ENCODE results near the gene NELFB. TPM values are rescaled to one million over a fixed set of nuclear protein-coding genes. Genes with fewer than 3 reads are reported as not detected.

The NELFB gene
- total and polyA plus RNA-seq, 4 donors = 29.6 to 83.7 (median 55.4) TPM

- WGBS (ENCODE audit: insufficient coverage) = 76% methylated on average over 36 of the region's 36 CpGs
- H3K4me1 ChIP-seq (ENCODE audit: control insufficient read depth, insufficient read depth, low read length) = peaks cover 19% of the 10 kb centered on the region
- no peaks in the 10 kb centered on the region for H3K9me3 ChIP-seq (ENCODE audit: control insufficient read depth, insufficient read depth, low read length)
- H3K27me3 ChIP-seq (ENCODE audit: control insufficient read depth, insufficient read depth, low read length) = no peaks in the 10 kb centered on the region
- H3K27ac ChIP-seq (ENCODE audit: low read depth, low read length) = no peak overlapping the region
- peaks cover 84% of the 10 kb centered on the region for H3K36me3 ChIP-seq (ENCODE audit: control insufficient read depth, insufficient read depth, low read length)
- H3K4me3 ChIP-seq (ENCODE audit: low read depth, low read length) = no peak overlapping the region
- no peak for DNase-seq (ENCODE audit: low read depth in 4 of 6, low spot score in 6 of 6)
These were observed 37.6 kb upstream of the NELFB start for GRCh38 chr9:137217276-137218211.

- Histone ChIP-seq H3K4me3 (ENCODE audit: low read depth, low read length) (no peak overlapping the region), H3K4me1 (ENCODE audit: control insufficient read depth, insufficient read depth, low read length) (peaks cover 26% of the 10 kb centered on the region), H3K27ac (ENCODE audit: low read depth, low read length) (no peak overlapping the region), H3K27me3 (ENCODE audit: control insufficient read depth, insufficient read depth, low read length) (no peaks in the 10 kb centered on the region), H3K9me3 (ENCODE audit: control insufficient read depth, insufficient read depth, low read length) (no peaks in the 10 kb centered on the region), H3K36me3 (ENCODE audit: control insufficient read depth, insufficient read depth, low read length) (peaks cover 77% of the 10 kb centered on the region)
- 96% methylated on average over 30 of the region's 30 CpGs for WGBS (ENCODE audit: insufficient coverage)
- no peak for DNase-seq (ENCODE audit: low read depth in 4 of 6, low spot score in 6 of 6)
These were observed 36.8 kb upstream of the NELFB start for GRCh38 chr9:137218212-137218753.

- Histone ChIP-seq H3K27me3 (ENCODE audit: control insufficient read depth, insufficient read depth, low read length) (no peaks in the 10 kb centered on the region), H3K4me1 (ENCODE audit: control insufficient read depth, insufficient read depth, low read length) (peaks cover 29% of the 10 kb centered on the region), H3K36me3 (ENCODE audit: control insufficient read depth, insufficient read depth, low read length) (peaks cover 72% of the 10 kb centered on the region), H3K4me3 (ENCODE audit: low read depth, low read length) (no peak overlapping the region), H3K9me3 (ENCODE audit: control insufficient read depth, insufficient read depth, low read length) (no peaks in the 10 kb centered on the region), H3K27ac (ENCODE audit: low read depth, low read length) (no peak overlapping the region)
- no peak for DNase-seq (ENCODE audit: low read depth in 4 of 6, low spot score in 6 of 6)
- 87% methylated on average over 12 of the region's 12 CpGs for WGBS (ENCODE audit: insufficient coverage)
These were observed 36.3 kb upstream of the NELFB start for GRCh38 chr9:137218754-137219271.

GRCh38 chr9:137219757-137220316 lies 35.3 kb upstream of the NELFB start:
- Histone ChIP-seq H3K9me3 (ENCODE audit: control insufficient read depth, insufficient read depth, low read length) (no peaks in the 10 kb centered on the region), H3K4me3 (ENCODE audit: low read depth, low read length) (no peak overlapping the region), H3K27me3 (ENCODE audit: control insufficient read depth, insufficient read depth, low read length) (no peaks in the 10 kb centered on the region), H3K4me1 (ENCODE audit: control insufficient read depth, insufficient read depth, low read length) (peaks cover 34% of the 10 kb centered on the region), H3K36me3 (ENCODE audit: control insufficient read depth, insufficient read depth, low read length) (peaks cover 61% of the 10 kb centered on the region), H3K27ac (ENCODE audit: low read depth, low read length) (no peak overlapping the region)
- DNase-seq (ENCODE audit: low read depth in 4 of 6, low spot score in 6 of 6) = no peak
- WGBS (ENCODE audit: insufficient coverage) = 94% methylated on average over 10 of the region's 10 CpGs

- peaks cover 36% of the 10 kb centered on the region for H3K4me1 ChIP-seq (ENCODE audit: control insufficient read depth, insufficient read depth, low read length)
- no peak overlapping the region for H3K27ac ChIP-seq (ENCODE audit: low read depth, low read length)
- H3K4me3 ChIP-seq (ENCODE audit: low read depth, low read length) = no peak overlapping the region
- no peaks in the 10 kb centered on the region for H3K9me3 ChIP-seq (ENCODE audit: control insufficient read depth, insufficient read depth, low read length)
- no peak for DNase-seq (ENCODE audit: low read depth in 4 of 6, low spot score in 6 of 6)
- no peaks in the 10 kb centered on the region for H3K27me3 ChIP-seq (ENCODE audit: control insufficient read depth, insufficient read depth, low read length)
- 88% methylated on average over 51 of the region's 52 CpGs for WGBS (ENCODE audit: insufficient coverage)
- H3K36me3 ChIP-seq (ENCODE audit: control insufficient read depth, insufficient read depth, low read length) = peaks cover 55% of the 10 kb centered on the region
These were observed 34.6 kb upstream of the NELFB start for GRCh38 chr9:137220317-137221094.

- H3K4me3 ChIP-seq (ENCODE audit: low read depth, low read length) = no peak overlapping the region
These were observed 34.0 kb upstream of the NELFB start for GRCh38 chr9:137221095-137221505.

GRCh38 chr9:137221506-137222111 lies 33.5 kb upstream of the NELFB start:
- H3K27me3 ChIP-seq (ENCODE audit: control insufficient read depth, insufficient read depth, low read length) = no peaks in the 10 kb centered on the region
- WGBS (ENCODE audit: insufficient coverage) = 3% methylated on average over 61 of the region's 61 CpGs
- no peak overlapping the region for H3K27ac ChIP-seq (ENCODE audit: low read depth, low read length)
- H3K4me3 ChIP-seq (ENCODE audit: low read depth, low read length) = peak overlapping the region; percentile 24
- DNase-seq (ENCODE audit: low read depth in 4 of 6, low spot score in 6 of 6) = peak in 2 of 6 donors; percentile 30 to 37
- H3K36me3 ChIP-seq (ENCODE audit: control insufficient read depth, insufficient read depth, low read length) = peaks cover 44% of the 10 kb centered on the region
- H3K4me1 ChIP-seq (ENCODE audit: control insufficient read depth, insufficient read depth, low read length) = peaks cover 36% of the 10 kb centered on the region
- H3K9me3 ChIP-seq (ENCODE audit: control insufficient read depth, insufficient read depth, low read length) = no peaks in the 10 kb centered on the region

More at GRCh38 chr9:137221095-137221505, 34.0 kb upstream of the NELFB start:
- no peak for DNase-seq (ENCODE audit: low read depth in 4 of 6, low spot score in 6 of 6)
- Histone ChIP-seq H3K9me3 (ENCODE audit: control insufficient read depth, insufficient read depth, low read length) (no peaks in the 10 kb centered on the region), H3K27ac (ENCODE audit: low read depth, low read length) (no peak overlapping the region), H3K27me3 (ENCODE audit: control insufficient read depth, insufficient read depth, low read length) (no peaks in the 10 kb centered on the region), H3K4me1 (ENCODE audit: control insufficient read depth, insufficient read depth, low read length) (peaks cover 36% of the 10 kb centered on the region), H3K36me3 (ENCODE audit: control insufficient read depth, insufficient read depth, low read length) (peaks cover 49% of the 10 kb centered on the region)
- no CpG with 5 or more reads among the region's 14 CpGs for WGBS (ENCODE audit: insufficient coverage)

GRCh38 chr9:137222190-137223077 lies 32.7 kb upstream of the NELFB start, which contains the start of gene RNF208:
Gene RNF208 (minus strand): TSS chr9:137222240. CDS start chr9:137221212, 1,028 bp downstream.
- Histone ChIP-seq H3K27ac (ENCODE audit: low read depth, low read length) (peak within 1 kb of the TSS; percentile 75), H3K9me3 (ENCODE audit: control insufficient read depth, insufficient read depth, low read length) (no peaks in the 10 kb centered on the region), H3K36me3 (ENCODE audit: control insufficient read depth, insufficient read depth, low read length) (peaks cover 35% of the 10 kb centered on the region), H3K4me3 (ENCODE audit: low read depth, low read length) (peak within 1 kb of the TSS; percentile 60), H3K4me1 (ENCODE audit: control insufficient read depth, insufficient read depth, low read length) (peaks cover 40% of the 10 kb centered on the region), H3K27me3 (ENCODE audit: control insufficient read depth, insufficient read depth, low read length) (no peaks in the 10 kb centered on the region)
- DNase-seq (ENCODE audit: low read depth in 4 of 6, low spot score in 6 of 6) = peak in 2 of 6 donors; percentile 70
- WGBS (ENCODE audit: insufficient coverage) = 3% methylated on average over 86 of the region's 88 CpGs
